Measurements from ENCODE around the gene MAGIX.
"Not testable (repeated sequence)": the region's sequence is repeated elsewhere in the genome, so short reads cannot be mapped to it uniquely, and the experiment has no call there.

- TF ChIP-seq CTCF (IDR thresholded peaks at IDR 0.05), result peak in 3 of 5 experiments; percentile 17 to 27 (median 26)
- TF ChIP-seq POLR2A, POLR2AphosphoS5 (IDR thresholded peaks at IDR 0.05): not testable (repeated sequence)
Measured at GRCh38 chrX:49142264-49142663, 20.3 kb upstream of the MAGIX start.
